Adipose tissue (tissue), 3 donors: ENCODE measurements around the gene TRMT44. TPM values are rescaled to one million over a fixed set of nuclear protein-coding genes. Genes with fewer than 3 reads are reported as not detected.
"Not testable (repeated sequence)": the region's sequence is repeated elsewhere in the genome, so short reads cannot be mapped to it uniquely, and the experiment has no call there.

Experiments
- H3K27ac ChIP-seq: one replicate; pipeline ENCODE4 v1.5.1; 2013; ENCODE audit warnings: low read depth, low read length
- WGBS, 3 donors: extraction: QIAGEN DNeasy Blood & Tissue Kit; methylation state at CpG; one replicate each; pipeline ENCODE4 v1.1.7; 2013; 5-methylcytosine and 5-hydroxymethylcytosine counted together
- polyA plus RNA-seq, 3 donors: library from polyadenylated mRNA; stranded (reverse); fragments of 200-250 nt; gene quantifications; one replicate each; pipeline ENCODE4 v1.2.3, GENCODE V29; 2013
- donor health status: healthy with polysubstance abuse.
- donor health status: Bipolar disorder and iron deficiency.
- donor health status: healthy.

The TRMT44 gene
- polyA plus RNA-seq, 3 donors = 4.5 to 11.9 (median 5.3) TPM

DNA sequence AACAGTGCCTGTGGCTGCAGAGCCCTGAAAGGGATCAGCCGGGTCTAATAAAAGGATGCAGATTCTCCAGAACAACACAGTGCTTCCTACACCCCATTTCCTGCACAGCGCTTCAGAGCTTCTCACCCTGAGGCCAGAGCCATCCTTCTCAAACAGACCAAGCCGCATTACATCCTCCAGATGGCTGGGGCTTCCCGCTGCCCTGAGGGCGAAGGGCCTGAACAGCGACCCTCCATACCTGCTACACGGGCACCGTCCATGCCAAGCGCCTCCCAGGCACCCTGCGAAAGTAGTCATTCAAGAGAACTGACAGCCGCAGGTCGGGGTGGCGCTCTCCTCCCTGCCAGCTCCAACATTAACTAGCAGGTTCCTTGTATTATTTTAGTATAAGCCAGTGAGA is 36.6 kb upstream of the TRMT44 start:
- 71 to 95% (median 77%) methylated on average over 13 of the region's 13 CpGs for WGBS, 3 donors
- H3K27ac ChIP-seq = no peak overlapping the region

- WGBS, 3 donors = 81 to 88% (median 83%) methylated on average over 14 of the region's 14 CpGs
- no peak overlapping the region for H3K27ac ChIP-seq
Observed at GRCh38 chr4:8404791-8405515, 35.6 kb upstream of the TRMT44 start.

DNA sequence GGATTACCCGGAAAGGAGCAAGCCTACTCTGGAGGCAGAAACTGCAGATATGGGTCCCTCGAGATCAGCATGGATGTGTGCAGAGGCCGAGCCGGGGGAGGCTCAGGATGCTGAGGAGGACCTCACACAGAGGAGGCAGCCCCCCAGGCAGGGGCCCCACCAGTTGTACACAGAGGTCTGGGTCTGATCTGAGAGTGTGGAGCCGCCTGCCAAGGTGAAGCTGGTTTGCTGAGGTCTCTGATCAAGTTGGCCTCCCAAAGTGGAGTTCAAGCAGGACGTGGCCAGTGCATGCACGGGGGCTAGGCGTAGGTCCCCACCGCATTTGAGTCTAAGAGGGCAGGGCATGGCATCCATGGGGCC is 35.1 kb upstream of the TRMT44 start:
- 87 to 90% (median 88%) methylated on average over 9 of the region's 9 CpGs for WGBS, 3 donors
- no peak overlapping the region for H3K27ac ChIP-seq

DNA sequence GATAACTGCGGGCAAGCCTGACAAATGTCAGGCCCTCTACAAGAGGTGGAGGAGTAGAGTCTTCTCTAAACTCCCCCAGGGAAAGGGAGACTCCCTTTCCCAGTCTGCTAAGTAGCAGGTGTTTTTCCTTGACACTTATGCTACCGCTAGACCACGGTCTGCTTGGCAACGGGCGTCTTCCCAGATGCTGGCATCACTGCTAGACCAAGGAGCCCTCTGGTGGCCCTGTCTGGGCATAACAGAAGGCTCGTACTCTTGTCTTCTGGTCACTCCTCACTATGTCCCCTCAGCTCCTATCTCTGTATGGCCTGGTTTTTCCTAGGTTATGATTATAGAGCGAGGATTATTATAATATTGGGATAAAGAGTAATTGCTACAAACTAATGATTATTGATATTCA is 33.7 kb upstream of the TRMT44 start:
- H3K27ac ChIP-seq = not testable (repeated sequence)
- WGBS, 3 donors = 60 to 76% (median 73%) methylated on average over 6 to 7 of the region's 7 CpGs

GRCh38 chr4:8407316-8407715 is 33.3 kb upstream of the TRMT44 start:
- 96 to 99% (median 97%) methylated on average over 13 to 14 of the region's 14 CpGs for WGBS, 3 donors

GRCh38 chr4:8407756-8408155 is 32.8 kb upstream of the TRMT44 start:
- 90 to 96% (median 94%) methylated on average over 9 of the region's 9 CpGs for WGBS, 3 donors
- no peak overlapping the region for H3K27ac ChIP-seq

More at GRCh38 chr4:8407316-8407715, 33.3 kb upstream of the TRMT44 start:
- no peak overlapping the region for H3K27ac ChIP-seq

- no peak overlapping the region for H3K27ac ChIP-seq
- 73 to 86% (median 76%) methylated on average over 17 of the region's 17 CpGs for WGBS, 3 donors
Observed at GRCh38 chr4:8409264-8410065, 31.1 kb upstream of the TRMT44 start.

GRCh38 chr4:8410066-8410625 is 30.4 kb upstream of the TRMT44 start:
- 82 to 85% (median 83%) methylated on average over 9 of the region's 9 CpGs for WGBS, 3 donors
- H3K27ac ChIP-seq = no peak overlapping the region

DNA sequence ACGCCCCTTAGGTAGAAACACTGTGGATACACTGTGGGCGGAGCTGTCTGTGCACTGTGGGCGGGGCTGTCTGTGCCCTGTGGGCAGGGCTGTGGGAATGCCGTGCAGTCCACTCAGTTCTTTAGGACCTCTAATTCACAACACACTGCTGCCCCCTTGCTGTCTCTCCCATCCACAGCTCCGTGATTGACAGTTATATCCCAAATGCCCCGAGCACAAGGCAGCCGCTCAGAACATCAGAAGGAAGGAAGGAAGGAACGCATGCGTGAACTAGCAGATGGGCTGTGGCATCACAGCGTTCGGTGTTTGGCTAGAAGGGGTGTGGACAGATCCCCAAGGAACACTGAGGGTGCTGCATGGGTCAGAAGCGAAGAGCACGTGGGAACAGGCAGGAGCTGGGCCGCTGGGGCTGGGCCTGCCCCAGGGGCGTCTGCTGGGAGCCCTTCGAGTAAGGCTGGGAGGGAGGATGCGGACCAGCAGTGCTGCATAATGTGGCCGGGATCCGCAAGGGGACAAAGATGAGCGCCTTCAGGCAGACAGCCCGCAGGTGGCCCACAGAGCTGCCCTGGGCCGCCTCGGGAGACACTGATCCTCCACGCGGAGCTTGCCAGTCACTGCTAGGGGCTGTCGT is 29.8 kb upstream of the TRMT44 start:
- WGBS, 3 donors = 71 to 81% (median 75%) methylated on average over 24 to 26 of the region's 26 CpGs
- H3K27ac ChIP-seq = no peak overlapping the region

DNA sequence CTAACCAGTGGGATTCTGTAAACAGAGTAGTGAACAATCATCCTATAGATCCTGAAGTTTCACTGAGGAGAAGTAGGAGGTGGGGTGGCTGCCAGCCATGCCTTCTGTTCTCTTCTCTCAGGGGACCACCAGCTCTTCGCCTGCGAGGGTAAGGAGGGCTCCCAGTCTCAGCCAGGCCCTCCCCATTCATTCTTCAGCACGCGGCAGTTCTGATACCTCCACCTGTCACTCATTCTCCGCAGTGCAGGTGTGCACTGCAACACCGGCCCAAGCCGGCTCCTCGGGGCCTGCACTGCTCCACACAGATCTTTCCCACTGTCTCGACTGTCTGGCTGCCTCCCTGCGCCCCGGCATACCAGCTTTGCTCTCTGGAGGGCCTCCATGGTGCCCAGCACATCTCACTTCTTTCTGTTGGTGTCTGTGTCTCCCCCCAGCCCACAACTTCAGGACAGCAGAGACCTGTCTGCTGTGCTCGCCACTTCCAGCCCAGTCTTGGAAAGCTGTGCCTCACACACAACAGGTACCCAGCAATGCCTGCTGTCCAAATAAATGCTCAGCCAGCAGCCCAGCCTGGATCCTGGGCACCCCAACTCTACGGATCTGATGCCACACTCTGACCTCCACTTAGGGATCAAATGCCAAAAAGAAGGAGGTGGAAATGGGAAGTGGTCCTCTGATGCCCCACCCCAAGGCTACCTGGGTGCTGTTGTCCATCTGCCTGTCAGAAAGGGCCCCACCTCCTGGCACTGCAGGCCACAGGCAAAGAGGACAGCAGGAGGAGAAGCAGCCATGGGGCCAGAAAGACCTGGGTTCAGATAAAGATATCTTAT is 29.0 kb upstream of the TRMT44 start:
- H3K27ac ChIP-seq = no peak overlapping the region
- WGBS, 3 donors = 86 to 93% (median 89%) methylated on average over 13 of the region's 13 CpGs

DNA sequence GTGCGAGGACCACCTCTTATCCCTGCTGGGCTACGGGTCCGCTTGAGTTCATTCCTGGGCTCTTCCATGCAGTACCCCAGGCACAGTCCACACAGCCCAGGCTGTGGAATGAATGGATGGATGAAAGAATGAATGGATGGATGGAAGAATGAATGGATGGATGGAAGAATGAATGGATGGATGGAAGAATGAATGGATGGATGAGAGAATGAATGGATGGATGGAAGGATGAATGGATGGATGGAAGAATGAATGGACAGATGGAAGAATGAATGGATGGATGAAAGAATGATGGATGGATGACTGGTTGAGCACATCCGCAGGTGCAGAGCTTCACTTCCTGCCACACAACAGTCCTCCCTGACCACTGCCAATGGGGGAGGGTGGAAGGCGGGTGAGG is 28.3 kb upstream of the TRMT44 start:
- 87 to 96% (median 93%) methylated on average over 5 of the region's 5 CpGs for WGBS, 3 donors
- H3K27ac ChIP-seq = no peak overlapping the region

- 82 to 96% (median 87%) methylated on average over 2 of the region's 2 CpGs for WGBS, 3 donors
- no peak overlapping the region for H3K27ac ChIP-seq
Observed at GRCh38 chr4:8414377-8414776, 26.2 kb upstream of the TRMT44 start.

- WGBS, 3 donors = 69 to 87% (median 82%) methylated on average over 11 of the region's 11 CpGs
- H3K27ac ChIP-seq = no peak overlapping the region
Observed at GRCh38 chr4:8417071-8417614, 23.4 kb upstream of the TRMT44 start.

GRCh38 chr4:8419222-8420041 is 21.1 kb upstream of the TRMT44 start:
- no peak overlapping the region for H3K27ac ChIP-seq
- 70 to 77% (median 73%) methylated on average over 12 of the region's 12 CpGs for WGBS, 3 donors

GRCh38 chr4:8420151-8420550 is 20.4 kb upstream of the TRMT44 start:
- not testable (repeated sequence) for H3K27ac ChIP-seq

- WGBS, 3 donors = 49 to 79% (median 77%) methylated on average over 4 of the region's 4 CpGs
- H3K27ac ChIP-seq = no peak overlapping the region
Observed at GRCh38 chr4:8422327-8422726, 18.2 kb upstream of the TRMT44 start.

DNA sequence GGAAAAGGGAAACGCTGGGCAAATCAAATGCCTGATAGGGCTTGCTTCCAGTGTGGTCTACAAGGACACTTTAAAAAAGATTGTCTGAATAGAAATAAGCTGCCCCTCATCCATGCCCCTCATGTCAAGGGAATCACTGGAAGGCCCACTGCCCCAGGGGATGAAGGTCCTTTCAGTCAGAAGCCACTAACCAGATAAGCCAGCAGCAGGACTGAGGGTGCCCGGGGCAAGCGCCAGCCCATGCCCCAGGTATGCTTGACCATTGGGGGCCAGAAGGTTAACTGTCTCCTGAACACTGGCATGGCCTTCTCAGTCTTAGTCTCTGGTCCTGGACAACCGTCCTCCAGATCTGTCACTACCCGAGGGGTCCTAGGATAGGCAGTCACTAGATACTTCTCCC is 17.8 kb upstream of the TRMT44 start:
- WGBS, 3 donors = 83 to 95% (median 90%) methylated on average over 5 of the region's 5 CpGs
- H3K27ac ChIP-seq = no peak overlapping the region
